Inflammatory macrophage (primary cell): Measurements from ENCODE around the gene CRAMP1.
A peak's percentile ranks its signal among the peaks of the same experiment; 100 is the strongest.
"Not testable (repeated sequence)": the region's sequence is repeated elsewhere in the genome, so short reads cannot be mapped to it uniquely, and the experiment has no call there.

Experiments used
- DNase-seq, 2 donors: peaks; one replicate each; pipeline ENCODE4 v3.0.0-alpha.2; 2020 to 2022

CRAMP1 gene

DNA sequence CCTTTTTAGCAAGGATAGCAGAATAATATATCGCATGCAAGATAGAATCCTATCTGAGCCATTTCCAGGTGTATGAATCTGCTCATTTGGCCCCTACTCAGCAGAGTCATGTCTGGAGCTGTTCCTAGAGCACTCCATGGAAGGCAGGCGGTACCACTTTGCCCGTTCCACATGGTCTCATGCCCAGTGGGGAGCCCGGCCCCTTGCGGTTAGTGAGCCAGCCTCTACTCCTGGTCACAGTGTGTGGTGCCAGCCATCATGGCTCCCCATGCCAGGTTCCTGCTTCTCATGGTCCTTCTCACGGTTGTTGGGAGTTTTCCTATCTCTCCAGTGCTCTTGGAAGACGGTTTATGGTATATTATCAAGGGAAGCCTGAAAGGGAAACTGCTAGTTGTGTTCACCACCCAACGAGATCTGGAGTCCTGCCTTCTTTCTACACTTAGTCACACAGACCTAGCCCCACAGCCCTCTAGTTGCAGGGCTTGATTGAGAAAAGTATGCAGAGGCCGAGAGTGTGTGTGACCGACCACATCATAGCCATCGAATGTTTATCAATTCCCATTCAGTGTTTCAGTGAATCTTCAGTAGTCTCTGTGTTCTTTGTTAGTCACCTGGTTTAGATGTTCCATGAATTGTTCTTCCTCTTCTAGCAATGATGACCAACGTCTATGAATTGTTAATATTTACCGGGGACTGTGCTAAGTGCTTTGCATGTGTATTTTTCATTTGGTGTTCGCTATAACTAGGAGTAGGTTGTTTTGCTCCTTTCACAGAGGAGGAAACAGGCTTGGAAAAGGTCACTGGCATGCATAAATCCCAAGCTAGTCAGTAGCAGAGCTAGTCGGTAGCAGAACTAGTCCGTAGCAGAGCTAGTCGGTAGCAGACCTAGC is 75.5 kb downstream of the CRAMP1 start:
- DNase-seq: no peak

DNA sequence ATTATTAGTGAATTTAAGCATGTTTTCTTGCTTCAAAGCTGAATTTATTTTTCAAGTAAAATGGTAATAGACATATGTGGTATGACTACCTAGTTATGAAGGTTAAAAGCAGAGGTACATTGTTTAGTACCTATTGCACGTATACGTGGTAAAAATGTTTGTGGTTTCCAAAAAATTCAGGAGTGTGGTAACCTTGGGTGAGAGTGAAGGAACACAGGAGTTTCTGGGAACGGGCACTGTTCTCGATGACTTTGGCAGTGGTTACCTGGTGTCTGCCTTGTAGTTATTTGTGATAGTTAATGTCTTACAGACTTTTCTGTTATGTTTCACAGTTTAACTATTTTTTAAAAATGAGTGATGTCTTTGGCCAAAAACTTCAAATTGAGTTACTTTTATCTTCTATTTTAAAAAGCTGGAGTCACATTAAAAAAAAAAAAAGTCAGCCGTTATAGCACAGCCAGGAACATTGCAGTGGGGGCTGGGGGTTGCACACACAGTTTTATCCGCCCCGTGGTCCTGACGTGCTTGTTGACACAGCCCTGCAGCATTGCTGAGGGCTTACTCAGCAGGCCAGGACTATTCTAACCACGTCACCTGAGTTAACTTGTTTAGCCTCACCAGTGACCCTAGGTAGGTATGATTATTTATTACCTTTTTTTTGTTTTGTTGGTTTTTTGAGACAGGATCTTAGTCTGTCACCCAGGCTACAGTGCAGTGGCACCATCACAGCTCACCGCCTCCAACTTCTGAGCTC is 76.8 kb downstream of the CRAMP1 start:
- DNase-seq: no peak

DNA sequence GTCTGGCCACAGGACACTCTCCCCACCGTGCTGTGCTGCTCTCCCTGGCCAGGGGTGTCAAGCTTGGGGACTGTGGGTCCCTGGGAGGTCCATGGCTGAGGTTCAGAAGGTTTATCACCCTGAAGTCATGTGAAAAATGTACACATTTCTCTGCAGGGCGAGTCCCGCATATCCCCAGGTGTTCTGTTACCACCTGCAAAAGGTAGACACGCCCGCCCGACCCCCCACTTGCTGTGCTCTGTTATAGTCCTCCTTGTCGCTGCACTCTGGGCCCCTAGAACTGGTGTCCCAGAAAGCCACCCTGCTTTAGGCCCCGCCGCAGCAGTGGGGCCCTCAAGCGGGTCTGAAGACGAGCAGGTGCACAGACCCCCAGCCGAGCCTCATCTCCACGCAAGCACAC is 77.7 kb downstream of the CRAMP1 start:
- no peak for DNase-seq

DNA sequence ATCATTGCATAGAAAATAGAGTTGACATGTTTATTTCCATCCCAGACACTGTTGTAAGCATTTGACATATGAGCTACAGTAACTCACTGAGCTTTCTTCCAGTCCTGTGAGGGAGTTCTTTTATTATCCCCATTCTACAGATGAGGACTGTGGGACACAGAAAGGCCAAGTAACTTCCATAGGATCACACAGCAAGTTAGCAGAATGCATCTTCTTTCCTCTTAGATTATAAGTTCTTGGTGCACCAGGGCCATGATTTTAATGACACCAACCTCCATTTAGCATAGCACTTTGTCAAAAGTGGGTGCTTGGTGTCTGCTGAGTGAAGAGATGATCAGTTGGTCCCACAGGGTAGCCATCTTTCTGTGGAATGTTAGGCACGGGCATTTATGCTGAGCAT is 78.7 kb downstream of the CRAMP1 start:
- DNase-seq: no peak

DNA sequence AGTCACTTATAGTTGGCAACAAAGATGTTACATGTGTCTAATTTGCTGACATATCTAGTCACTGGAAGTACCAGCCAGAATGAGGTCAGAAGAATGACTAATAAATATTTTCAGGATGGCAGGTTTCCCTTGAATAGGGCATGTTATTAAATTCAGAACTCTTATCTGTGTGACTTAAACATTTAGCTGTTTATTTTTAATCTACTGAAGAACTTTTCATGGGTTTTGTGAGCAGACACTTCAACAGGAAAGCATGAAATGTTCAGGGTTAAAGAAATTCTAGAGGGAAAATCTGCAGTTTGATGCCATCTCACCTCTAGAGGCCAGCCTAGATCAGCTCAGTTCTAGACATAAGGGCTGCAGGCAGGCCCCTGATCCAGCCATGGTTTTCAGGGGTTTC is 79.1 kb downstream of the CRAMP1 start:
- DNase-seq: no peak

DNA sequence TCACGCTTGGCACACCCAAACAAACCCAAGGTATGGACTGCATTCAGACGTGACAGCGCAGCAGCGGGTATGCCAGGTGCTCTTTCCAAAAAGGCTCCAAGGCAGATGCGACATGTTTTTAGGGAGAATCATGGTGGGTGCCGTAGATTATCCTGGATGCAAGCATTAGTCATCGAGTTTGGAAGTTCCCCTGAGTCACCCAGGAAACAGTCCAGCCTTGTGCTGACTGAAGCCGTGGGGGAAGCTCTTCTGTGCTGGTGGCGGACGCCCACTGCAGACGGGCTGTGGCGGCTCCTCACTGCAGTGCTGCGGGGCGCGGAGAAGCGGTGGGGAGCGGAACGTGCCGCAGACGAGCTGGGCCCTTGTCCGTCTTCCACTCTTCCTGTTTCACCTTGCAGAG is 79.8 kb downstream of the CRAMP1 start:
- peak in 1 of 2 donors; percentile 19 for DNase-seq

DNA sequence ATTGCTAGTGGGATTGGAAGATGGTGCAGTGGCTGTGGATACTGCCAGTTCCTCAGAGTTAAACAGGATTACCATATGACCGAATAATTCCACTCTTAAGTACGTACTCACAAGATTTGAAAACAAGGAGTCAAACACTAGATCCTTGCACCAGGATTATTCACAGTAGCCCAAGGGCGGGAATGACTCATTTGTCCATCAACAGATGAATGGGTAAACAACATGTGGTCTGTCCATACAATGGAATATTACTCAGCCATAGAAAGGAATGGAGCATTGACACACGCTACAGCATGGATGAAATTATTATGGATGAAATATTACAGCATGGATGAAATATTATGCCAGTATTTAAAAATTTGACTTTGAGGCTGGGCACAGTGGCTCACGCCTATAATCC is 84.7 kb downstream of the CRAMP1 start:
- DNase-seq: no peak

DNA sequence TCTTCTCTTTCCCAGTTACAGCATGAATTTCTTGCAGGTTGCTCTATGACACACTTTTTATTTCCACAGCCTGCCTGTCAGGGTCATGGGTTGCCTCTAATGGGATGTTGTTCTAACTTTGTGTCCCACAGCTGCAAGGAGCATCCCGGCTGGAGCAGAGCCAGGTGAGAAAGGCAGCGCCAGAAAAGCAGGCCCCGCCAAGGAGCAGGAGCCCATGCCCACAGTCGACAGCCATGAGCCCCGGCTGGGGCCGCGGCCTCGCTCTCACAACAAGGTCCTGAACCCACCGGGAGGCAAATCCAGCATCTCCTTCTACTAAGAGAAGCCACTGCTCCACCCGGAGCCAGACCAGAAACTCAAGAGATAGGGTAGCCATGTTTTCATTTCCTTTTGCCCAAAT is 86.5 kb downstream of the CRAMP1 start:
- DNase-seq: no peak

DNA sequence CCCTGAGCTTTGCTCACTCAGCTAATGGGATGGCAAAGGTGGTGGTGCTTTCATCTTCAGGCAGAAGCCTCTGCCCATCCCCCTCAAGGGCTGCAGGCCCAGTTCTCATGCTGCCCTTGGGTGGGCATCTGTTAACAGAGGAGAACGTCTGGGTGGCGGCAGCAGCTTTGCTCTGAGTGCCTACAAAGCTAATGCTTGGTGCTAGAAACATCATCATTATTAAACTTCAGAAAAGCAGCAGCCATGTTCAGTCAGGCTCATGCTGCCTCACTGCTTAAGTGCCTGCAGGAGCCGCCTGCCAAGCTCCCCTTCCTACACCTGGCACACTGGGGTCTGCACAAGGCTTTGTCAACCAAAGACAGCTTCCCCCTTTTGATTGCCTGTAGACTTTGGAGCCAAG is 88.1 kb downstream of the CRAMP1 start:
- DNase-seq: no peak

DNA sequence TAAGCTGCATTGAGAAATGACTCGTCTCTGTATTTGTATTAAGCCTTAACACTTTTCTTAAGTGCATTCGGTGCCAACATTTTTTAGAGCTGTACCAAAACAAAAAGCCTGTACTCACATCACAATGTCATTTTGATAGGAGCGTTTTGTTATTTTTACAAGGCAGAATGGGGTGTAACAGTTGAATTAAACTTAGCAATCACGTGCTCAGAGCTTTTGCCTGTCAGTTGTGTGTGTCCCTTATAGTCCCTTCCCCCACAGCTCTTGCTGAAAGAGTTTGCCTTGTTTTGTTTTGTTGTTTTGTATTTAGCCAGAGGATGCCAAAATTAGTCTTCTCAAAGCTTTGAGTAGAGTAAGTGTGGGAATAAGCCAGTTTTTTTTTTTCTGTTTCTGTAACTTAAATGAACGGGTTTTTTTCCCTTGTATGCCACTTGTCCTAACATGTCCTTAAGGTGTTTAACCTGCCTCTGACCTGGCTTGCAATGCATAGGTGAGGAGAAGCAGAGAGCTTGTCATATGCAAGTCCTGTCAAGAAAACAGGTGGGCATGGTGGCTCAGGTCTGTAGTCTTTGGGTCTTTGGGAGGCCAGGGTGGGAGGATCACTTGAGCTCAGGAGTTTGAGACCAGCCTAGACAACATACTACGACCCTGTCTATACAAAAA is 89.2 kb downstream of the CRAMP1 start:
- DNase-seq: no peak

DNA sequence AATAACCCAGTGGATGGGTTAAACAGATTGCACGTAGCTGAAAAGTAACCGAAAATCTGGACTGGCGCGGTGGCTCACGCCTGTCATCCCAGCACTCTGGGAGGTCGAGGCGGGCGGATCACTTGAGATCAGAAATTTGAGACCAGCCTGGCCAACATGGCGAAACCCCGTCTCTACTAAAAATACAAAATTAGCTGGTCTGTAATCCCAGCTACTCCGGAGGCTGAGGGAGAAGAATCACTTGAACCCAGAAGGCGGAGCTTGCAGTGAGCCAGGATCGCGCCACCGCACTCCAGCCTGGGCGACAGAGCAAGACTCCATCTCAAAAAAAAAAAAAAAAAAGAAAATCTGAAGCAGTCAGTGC is 93.1 kb downstream of the CRAMP1 start:
- DNase-seq: not testable (repeated sequence)

DNA sequence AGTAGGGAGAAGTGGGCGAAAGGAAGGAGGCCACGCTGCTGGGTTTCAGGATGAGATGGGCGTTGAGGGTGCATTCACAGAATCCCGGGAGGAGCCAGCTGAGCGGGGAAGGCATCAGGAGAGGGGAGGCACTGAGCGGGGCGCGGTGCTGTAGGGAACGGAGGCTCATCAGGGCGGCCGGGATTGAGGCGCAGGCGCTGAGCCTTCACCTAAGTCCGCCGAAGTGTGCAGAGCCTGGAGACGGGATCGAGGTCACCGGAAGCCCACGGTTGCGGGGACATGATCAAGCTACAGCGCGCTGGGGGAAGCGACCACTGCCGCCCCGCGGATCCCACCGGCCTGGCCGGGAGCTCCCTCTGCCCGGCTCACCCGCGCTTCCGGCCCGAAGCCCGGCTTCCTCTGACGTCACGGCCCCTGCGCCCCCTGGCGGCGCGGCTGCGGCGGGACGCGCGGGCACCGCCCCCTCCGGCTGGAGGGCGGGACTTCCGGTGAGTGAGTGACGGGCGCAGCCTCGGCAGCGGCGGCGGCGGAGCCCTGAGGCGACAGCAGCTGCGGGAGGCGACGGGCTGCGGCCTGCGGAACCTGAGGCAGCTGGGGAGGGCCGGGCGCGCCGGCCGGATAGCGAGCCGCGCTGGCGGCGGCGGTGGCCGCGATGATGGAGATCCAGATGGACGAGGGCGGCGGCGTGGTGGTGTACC is 93.7 kb downstream of the CRAMP1 start, which contains the start of gene MAPK8IP3:
Gene MAPK8IP3 (plus strand): TSS at position 508 of the 698 bp plus-strand sequence. CDS start 145 bp downstream, at position 653.
- peak; percentile 93 for DNase-seq

DNA sequence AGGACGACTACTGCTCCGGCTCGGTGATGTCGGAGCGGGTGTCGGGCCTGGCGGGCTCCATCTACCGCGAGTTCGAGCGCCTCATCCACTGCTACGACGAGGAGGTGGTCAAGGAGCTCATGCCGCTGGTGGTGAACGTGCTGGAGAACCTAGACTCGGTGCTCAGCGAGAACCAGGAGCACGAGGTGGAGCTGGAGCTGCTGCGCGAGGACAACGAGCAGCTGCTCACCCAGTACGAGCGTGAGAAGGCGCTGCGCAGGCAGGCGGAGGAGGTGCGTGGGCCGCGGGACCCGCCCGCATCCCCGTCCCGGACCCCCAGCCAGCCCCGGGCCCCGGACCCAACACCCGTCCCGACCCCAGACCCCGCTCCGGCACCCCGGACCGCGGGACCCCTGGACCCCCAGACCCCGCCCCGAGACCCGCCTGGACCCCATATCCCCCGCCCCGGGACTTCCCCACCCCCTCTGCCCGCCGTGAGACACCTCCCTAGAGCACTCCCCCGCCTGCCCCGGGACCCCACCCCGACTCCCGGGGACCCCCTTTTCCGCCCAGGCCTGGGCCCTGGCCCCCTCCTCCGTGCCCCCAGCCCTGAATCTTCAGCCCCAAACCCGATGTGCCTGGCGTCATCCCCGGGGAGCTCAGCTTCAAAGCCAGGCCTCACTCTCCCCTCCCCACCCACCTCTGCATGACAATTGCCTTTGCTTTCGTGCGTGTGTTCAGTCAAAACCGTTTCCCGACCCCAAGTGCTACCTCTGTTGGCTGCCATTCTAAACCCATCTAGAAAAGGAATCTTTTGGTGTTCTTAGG is 94.4 kb downstream of the CRAMP1 start:
- DNase-seq: peak in 1 of 2 donors; percentile 22

DNA sequence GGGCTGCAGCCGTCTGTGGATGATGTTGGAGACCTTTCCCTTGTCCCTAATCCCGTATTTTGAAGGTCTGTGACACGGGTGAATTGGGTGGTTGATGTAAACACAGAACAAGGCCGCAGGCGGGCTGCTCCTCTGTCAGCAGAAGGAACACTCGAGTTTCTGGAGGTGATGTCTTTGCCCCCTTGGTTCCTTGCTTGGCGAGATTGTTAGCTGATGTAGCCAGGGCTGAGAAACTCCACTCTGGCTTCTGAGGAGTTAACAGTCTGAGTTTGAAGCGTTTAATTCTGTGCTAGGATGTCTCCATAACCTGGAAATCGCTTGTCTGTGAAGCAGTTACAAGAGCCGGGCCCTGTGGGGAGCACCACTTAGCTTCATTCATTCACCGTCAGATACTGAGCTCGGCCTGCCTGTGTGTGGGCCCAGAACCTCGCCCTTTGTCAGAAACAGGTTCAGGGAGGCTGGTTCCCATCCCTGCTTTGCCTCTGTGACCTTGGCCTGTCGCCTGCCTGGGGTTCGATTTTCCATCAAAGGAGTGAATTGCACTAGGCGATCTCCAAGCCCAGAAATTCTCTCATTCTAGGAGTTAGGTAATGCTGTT is 95.1 kb downstream of the CRAMP1 start:
- peak; percentile 8 to 12 for DNase-seq

DNA sequence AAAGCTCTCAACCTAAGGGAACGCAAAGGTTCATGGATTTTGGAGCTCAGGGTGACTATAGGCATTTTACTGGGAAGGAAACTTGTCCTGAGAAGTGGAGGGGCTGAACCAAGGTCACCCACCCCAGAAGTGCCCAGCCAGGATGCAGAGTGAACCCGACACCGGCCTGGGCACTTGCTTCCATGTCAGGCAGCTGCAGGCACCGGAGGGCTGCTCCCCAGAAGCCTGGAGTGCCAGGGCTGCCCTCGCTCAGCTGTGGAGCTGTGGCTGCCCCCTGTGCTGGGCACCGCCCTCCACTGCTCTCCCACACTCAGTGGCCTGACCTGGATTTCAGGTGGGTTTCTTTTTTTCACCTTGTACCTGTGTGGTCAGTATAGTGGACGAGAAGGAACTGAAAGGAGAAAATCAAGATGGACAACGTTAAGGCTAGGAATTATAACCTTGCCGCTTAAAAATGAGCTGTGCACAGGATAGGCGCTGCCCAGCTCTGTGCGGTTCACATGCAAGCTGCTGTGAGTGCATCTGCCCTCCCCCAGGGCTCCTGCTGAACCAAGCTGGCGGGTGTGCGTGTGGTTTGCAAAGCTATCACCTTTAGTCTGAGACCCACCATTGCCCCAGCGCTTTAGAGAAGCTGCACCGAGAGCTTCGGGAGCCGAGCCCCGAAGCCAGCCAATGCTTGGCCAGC is 96.1 kb downstream of the CRAMP1 start:
- DNase-seq: no peak

DNA sequence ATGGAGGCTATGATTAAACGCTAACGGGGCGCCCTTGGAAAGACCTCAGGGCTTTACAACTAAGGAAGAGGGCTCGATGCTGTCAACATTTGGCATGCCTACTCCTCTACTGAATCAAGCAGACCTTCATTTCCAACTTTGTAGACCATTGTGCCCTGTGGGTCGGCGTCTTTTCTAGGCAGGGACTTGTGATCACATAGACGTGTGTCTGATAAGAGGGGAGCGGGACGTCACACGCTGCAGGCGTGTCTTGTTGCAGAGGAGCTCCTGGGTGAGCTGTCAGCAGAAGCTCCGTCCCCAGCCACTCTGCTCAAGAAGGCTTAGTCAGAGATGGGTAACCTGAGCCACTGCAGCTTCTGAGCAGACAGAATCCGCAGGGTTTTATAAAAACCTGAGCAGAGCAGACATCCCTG is 96.6 kb downstream of the CRAMP1 start:
- no peak for DNase-seq

DNA sequence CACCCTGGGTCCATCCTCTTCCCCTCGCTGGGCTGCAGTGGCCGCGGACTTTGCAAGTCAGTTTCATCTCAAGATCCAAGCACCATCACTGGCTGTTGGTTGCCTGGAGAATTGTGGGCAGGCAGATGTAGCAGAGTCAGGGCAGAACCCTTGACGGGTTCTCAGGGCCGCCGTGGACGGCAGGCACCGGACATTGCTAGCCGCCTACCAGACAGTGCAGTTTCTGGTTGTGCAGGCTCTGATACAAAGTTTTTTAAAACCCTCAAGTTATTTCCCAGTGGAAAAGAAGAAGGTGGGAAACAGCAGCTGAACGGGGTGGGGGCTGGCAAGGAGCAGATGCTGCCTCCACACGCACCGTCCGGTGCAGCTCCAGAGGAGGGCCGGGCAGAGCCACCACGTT is 97.2 kb downstream of the CRAMP1 start:
- DNase-seq: no peak

DNA sequence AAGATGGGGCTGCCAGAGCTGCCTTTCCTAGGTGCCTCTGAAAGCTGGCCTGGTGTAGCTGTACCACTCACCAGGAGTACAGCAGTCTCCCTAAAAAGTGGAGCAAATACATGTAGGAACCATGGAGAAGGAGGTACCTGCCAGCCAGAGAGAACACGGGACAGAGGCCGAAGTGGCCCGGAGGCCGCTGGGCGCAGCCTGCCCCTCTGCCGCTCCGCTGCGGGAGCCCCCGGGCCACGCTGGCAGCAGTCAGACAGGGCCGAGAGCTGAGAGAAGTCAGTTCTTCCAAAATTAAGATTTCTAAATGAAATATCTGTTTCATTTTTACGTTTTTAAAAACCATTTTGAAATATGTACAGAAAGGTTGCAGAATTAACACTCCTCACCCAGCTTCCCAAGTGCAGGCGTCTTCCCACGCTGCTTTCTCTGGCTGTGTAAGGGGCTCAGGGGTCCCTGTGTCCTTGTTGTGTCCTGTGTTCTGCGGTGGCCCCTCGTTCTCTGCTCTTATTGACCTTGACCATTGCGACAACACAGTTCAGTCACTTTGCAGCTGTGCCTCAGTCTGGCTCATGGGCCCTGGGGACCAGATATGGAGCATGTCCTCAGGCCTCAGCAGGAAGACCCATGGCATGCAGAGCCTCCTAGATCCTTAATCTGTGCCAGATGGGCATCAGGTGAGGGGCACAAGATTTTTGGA is 98.8 kb downstream of the CRAMP1 start:
- DNase-seq: no peak

DNA sequence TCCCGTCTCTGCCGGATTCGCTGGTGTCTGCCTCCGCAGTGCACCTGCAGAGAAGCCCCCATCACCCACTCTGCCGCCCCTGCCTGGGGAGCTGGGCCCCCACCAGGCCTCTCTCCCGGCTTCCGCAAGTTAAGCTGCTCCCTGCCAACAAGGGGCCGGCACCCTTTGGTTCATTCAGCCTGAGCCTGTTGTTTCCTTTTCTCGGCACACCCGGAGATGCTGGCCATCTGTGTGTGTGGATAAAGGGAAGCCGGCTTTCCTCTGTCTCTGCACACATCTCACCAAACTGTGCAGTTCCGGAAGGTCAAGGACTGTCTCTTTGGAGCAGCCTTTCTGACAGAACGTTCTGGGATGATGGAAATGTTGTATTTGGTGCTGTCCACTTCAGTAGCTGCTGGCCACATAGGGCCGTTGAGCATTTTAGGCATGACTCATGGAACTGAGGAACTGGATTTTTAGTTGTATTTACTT is 100.7 kb downstream of the CRAMP1 start:
- DNase-seq: peak in 1 of 2 donors; percentile 17

DNA sequence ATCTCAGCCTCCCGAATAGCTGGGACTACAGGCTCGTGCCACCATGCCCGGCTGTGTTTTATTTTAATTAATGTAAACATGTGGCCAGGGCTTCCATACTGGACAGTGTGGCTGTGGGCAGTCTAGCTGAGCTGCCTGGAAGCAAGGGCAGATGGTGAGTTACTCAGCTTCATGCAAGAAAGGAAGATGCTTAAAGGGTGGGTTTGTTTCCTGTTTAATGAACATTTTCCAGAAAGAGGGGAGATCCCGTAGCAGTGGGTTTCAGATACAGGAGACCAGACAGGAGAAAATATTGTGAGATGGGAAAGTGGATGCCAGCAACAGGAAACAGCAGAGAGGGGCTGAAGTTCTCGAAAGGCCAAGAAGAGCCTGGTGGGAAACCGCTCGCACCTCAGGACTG is 101.2 kb downstream of the CRAMP1 start:
- no peak for DNase-seq
